B cell (primary cell): Measurements from ENCODE around the gene ZNF428. TPM values are rescaled to one million over a fixed set of nuclear protein-coding genes. Genes with fewer than 3 reads are reported as not detected.

ENCODE experiments used
- ATAC-seq: fragments of 200-7000 bp; cut with Tn5 transposase; one replicate; pipeline ENCODE4 v1.10.0; 2021; ENCODE audit warnings: low read depth, mild to moderate bottlenecking, moderate number of reproducible peaks, moderate library complexity
- CTCF ChIA-PET: fragments of 350-600 bp; sonication (Branson Sonifier 250); formaldehyde crosslinking; loops from one replicate; lab custom pipeline; 2021; ENCODE audit warnings: antibody characterized with exemption, inconsistent platforms; lab: Charles Lee
- POLR2A ChIA-PET: fragments of 350-600 bp; sonication (Branson Sonifier 250); formaldehyde crosslinking; loops from one replicate; lab custom pipeline; 2021; ENCODE audit warnings: antibody characterized with exemption; lab: Charles Lee
- DNase-seq: peaks from one replicate; pipeline ENCODE4 v3.0.0; 2013
- H2AFZ ChIP-seq: 2 replicates; pipeline ENCODE4 v1.6.1; 2012; ENCODE audit warnings: mild to moderate bottlenecking, low read depth, low read length; ENCODE audit not compliant: insufficient read depth, poor library complexity, severe bottlenecking
- H3K27ac ChIP-seq, 2 donors: 1 replicate in 1 of 2; 2 replicates in 1 of 2; pipeline ENCODE4 v1.5.1; 2012 to 2013; ENCODE audit warnings: low read length in 2 of 2, mild to moderate bottlenecking in 2 of 2, moderate library complexity in 1 of 2
- H3K27me3 ChIP-seq, 4 experiments: fragments of 200-600 bp in 1 of 4; sonication (generic) in 1 of 4; replicated peaks in 1 of 4; 1 replicate in 2 of 4; 2 replicates in 2 of 4; pipeline versions ENCODE4 v1.6.1 to v1.7.0; 2013 to 2016; ENCODE audit warnings: low read length in 3 of 4, mild to moderate bottlenecking in 2 of 4, mixed read lengths in 1 of 4, moderate library complexity in 1 of 4; ENCODE audit not compliant: insufficient read depth in 4 of 4, control insufficient read depth in 3 of 4; ENCODE audit errors: control extremely low read depth in 1 of 4
- H3K36me3 ChIP-seq, 2 experiments: replicated peaks in 1 of 2; 1 replicate in 1 of 2; 2 replicates in 1 of 2; pipeline versions ENCODE4 v1.6.1 to v1.7.1; 2013; ENCODE audit warnings: low read length in 1 of 2; ENCODE audit not compliant: insufficient read depth in 2 of 2, control insufficient read depth in 1 of 2; ENCODE audit errors: control extremely low read depth in 1 of 2, extremely low read depth in 1 of 2
- H3K4me1 ChIP-seq, 2 donors: fragments of 200-600 bp in 1 of 2; sonication (generic) in 1 of 2; 1 replicate in 1 of 2; 2 replicates in 1 of 2; pipeline versions ENCODE4 v1.5.1 to v1.6.1; 2013 to 2017; ENCODE audit warnings: low read length in 2 of 2; ENCODE audit not compliant: control insufficient read depth in 2 of 2, insufficient read depth in 2 of 2
- H3K4me2 ChIP-seq: replicated peaks from 2 replicates; pipeline ENCODE3; 2012; ENCODE audit warnings: mild to moderate bottlenecking, low read depth, low read length; ENCODE audit not compliant: poor library complexity, severe bottlenecking
- H3K4me3 ChIP-seq, 5 experiments: fragments of 200-600 bp in 1 of 5; sonication (generic) in 1 of 5; 1 replicate in 3 of 5; 2 replicates in 2 of 5; pipeline versions ENCODE4 v1.5.1 to v1.7.0; 2011 to 2016; ENCODE audit warnings: low read length in 4 of 5, mild to moderate bottlenecking in 4 of 5, low read depth in 2 of 5, control low read depth in 1 of 5, moderate library complexity in 1 of 5; ENCODE audit not compliant: insufficient read depth in 1 of 5; ENCODE audit errors: control extremely low read depth in 1 of 5, extremely low read depth in 1 of 5
- H3K79me2 ChIP-seq: fragments of 200-600 bp; sonication (generic); one replicate; pipeline ENCODE4 v1.6.0; 2016; ENCODE audit warnings: low read length; ENCODE audit not compliant: control insufficient read depth, insufficient read depth
- H3K9ac ChIP-seq: fragments of 200-600 bp; sonication (generic); 2 replicates; pipeline ENCODE4 v1.6.1; 2017; ENCODE audit warnings: mild to moderate bottlenecking, low read length, moderate library complexity
- H3K9me3 ChIP-seq, 3 donors: one replicate each; pipeline versions ENCODE4 v1.6.1 to v1.7.1; 2013; ENCODE audit warnings: low read length in 2 of 3; ENCODE audit not compliant: control insufficient read depth in 2 of 3, insufficient read depth in 1 of 3; ENCODE audit errors: control extremely low read depth in 1 of 3
- H4K20me1 ChIP-seq: 2 replicates; pipeline ENCODE4 v1.6.0; 2012; ENCODE audit warnings: mild to moderate bottlenecking, low read length; ENCODE audit not compliant: insufficient read depth, control insufficient read depth, poor library complexity, severe bottlenecking
- H3K27ac Mint-ChIP-seq: one replicate; pipeline ENCODE4 v1.8.0; 2021; ENCODE audit warnings: mixed read lengths
- H3K27me3 Mint-ChIP-seq: one replicate; pipeline ENCODE4 v1.8.0; 2021; ENCODE audit warnings: mixed read lengths
- H3K4me1 Mint-ChIP-seq: one replicate; pipeline ENCODE4 v1.8.0; 2021; ENCODE audit warnings: mixed read lengths
- H3K4me3 Mint-ChIP-seq: one replicate; pipeline ENCODE4 v1.8.0; 2021; ENCODE audit warnings: mixed read lengths
- H3K9me3 Mint-ChIP-seq: one replicate; pipeline ENCODE4 v1.8.0; 2022; ENCODE audit warnings: mixed read lengths; ENCODE audit not compliant: insufficient read depth
- CTCF ChIP-seq: fragments of 200-600 bp; IDR thresholded peaks from one replicate; pipeline ENCODE4 v1.8.0; 2022; ENCODE audit warnings: antibody characterized with exemption, mild to moderate bottlenecking
- EZH2 ChIP-seq: IDR thresholded peaks from 2 replicates; pipeline ENCODE4 v1.6.1; 2012; ENCODE audit warnings: borderline replicate concordance, low read depth, mild to moderate bottlenecking, moderate library complexity, low read length; ENCODE audit not compliant: insufficient read depth, poor library complexity, severe bottlenecking
- WGBS: methylation state at CpG from one replicate; pipeline ENCODE4 v1.1.5; 2013; ENCODE audit warnings: missing lambda C conversion rate; ENCODE audit not compliant: insufficient coverage; 5-methylcytosine and 5-hydroxymethylcytosine counted together
- intact Hi-C: fragments of 100-400 bp; cut with micrococcal nuclease; formaldehyde crosslinking; loops from one replicate; pipeline ENCODE4 v1.10.0; 2022
- polyA plus RNA-seq: library from polyadenylated mRNA; depleted of rRNA; stranded (reverse); fragments of >200 nt; gene quantifications from 2 replicates; pipeline ENCODE4 v1.2.3, GENCODE V29; 2012
- total RNA-seq, 2 donors: library from RNA; stranded (reverse); fragments of 120-200 nt in 1 of 2; gene quantifications; 1 replicate in 1 of 2; 2 replicates in 1 of 2; pipeline versions ENCODE4 v1.2.3 to v1.2.4, GENCODE V29; 2013 to 2022

ZNF428 gene
- total and polyA plus RNA-seq, 2 donors (not counting 1 experiment from before 2014, with no cell fraction given), result 16.9 to 19.7 TPM

GRCh38 chr19:43622956-43623355 is 3.5 kb upstream of the ZNF428 start:
- peaks cover 16% of the 10 kb centered on the region for H4K20me1 ChIP-seq
- Mint-ChIP-seq H3K27ac (no peak overlapping the region), H3K27me3 (peaks cover 15% of the 10 kb centered on the region), H3K4me1 (peaks cover 29% of the 10 kb centered on the region), H3K4me3 (no peak overlapping the region), H3K9me3 (no peaks in the 10 kb centered on the region)
- H3K9ac ChIP-seq, result no peak overlapping the region
- no peak overlapping the region for H3K4me3 ChIP-seq
- H3K79me2 ChIP-seq, result peaks cover 8% of the 10 kb centered on the region
- TF ChIP-seq EZH2 (no peak), CTCF (no peak)
- H3K9me3 ChIP-seq, result peaks cover 0 to 28% (median 0%) of the 10 kb centered on the region in 3 donors
- H3K4me1 ChIP-seq, result peaks cover 20 to 22% of the 10 kb centered on the region in 2 donors
- ChIA-PET CTCF (no interaction called here), POLR2A (interaction anchor here (0.7 kb wide), 1 partner anchor 183 kb away, joined by 3 read pairs; no protein-coding TSS in a partner anchor)
- intact Hi-C loops, result no loop called here
- WGBS, result no CpG with 5 or more reads among the region's 1 CpG
- no peak for DNase-seq
- no peak for ATAC-seq
- no peaks in the 10 kb centered on the region for H3K36me3 ChIP-seq
- H2AFZ ChIP-seq, result no peak overlapping the region
- no peak overlapping the region for H3K4me2 ChIP-seq
- H3K27ac ChIP-seq, result no peak overlapping the region
- H3K27me3 ChIP-seq, result peaks cover 0 to 14% (median 7%) of the 10 kb centered on the region in 4 experiments

- H3K27ac Mint-ChIP-seq, result no peak overlapping the region
- peaks cover 10% of the 10 kb centered on the region for H3K27me3 Mint-ChIP-seq
These were observed 2.6 kb upstream of the ZNF428 start for GRCh38 chr19:43622070-43622469.

More at GRCh38 chr19:43622070-43622469, 2.6 kb upstream of the ZNF428 start:
- WGBS, result 83% methylated on average over 3 of the region's 4 CpGs
- Mint-ChIP-seq H3K4me3 (no peak overlapping the region), H3K9me3 (no peaks in the 10 kb centered on the region), H3K4me1 (peaks cover 27% of the 10 kb centered on the region)
- CTCF ChIA-PET, result interaction anchor here (0.6 to 1.8 kb wide), 2 partner anchors 27 to 65 kb away, joined by 3 to 4 read pairs; no protein-coding TSS in a partner anchor
- intact Hi-C loops, result no loop called here
- POLR2A ChIA-PET, result interaction anchor here (0.7 kb wide), 1 partner anchor 182 kb away, joined by 3 read pairs; no protein-coding TSS in a partner anchor
- peaks cover 0 to 28% (median 0%) of the 10 kb centered on the region in 3 donors for H3K9me3 ChIP-seq
- H3K27ac ChIP-seq, result no peak overlapping the region
- H3K36me3 ChIP-seq, result no peaks in the 10 kb centered on the region
- no peak for DNase-seq
- H3K4me2 ChIP-seq, result no peak overlapping the region
- peaks cover 16% of the 10 kb centered on the region for H4K20me1 ChIP-seq
- H3K4me1 ChIP-seq, result peaks cover 20 to 22% of the 10 kb centered on the region in 2 donors
- peaks cover 8% of the 10 kb centered on the region for H3K79me2 ChIP-seq
- no peak overlapping the region for H3K9ac ChIP-seq
- no peak for ATAC-seq
- peaks cover 0 to 13% (median 3%) of the 10 kb centered on the region in 4 experiments for H3K27me3 ChIP-seq
- no peak for TF ChIP-seq EZH2
- TF ChIP-seq CTCF, result no peak
- no peak overlapping the region for H3K4me3 ChIP-seq
- H2AFZ ChIP-seq, result no peak overlapping the region
